ENCODE data around the gene PODXL. TPM values are rescaled to one million over a fixed set of nuclear protein-coding genes. Genes with fewer than 3 reads are reported as not detected.

Gene PODXL
- total RNA-seq, 4 donors from 2014 or later: 7.6 to 44.5 (median 20.2) TPM

- TF ChIP-seq CTCF (IDR thresholded peaks at IDR 0.05; ENCODE audit: low read depth): no peak
These were observed 8.2 kb upstream of the PODXL start for GRCh38 chr7:131564640-131565039.

- no peak for TF ChIP-seq CTCF (IDR thresholded peaks at IDR 0.05; ENCODE audit: low read depth)
These were observed 7.5 kb upstream of the PODXL start for GRCh38 chr7:131563918-131564317.

GRCh38 chr7:131562941-131563340, 6.5 kb upstream of the PODXL start:
- TF ChIP-seq CTCF (IDR thresholded peaks at IDR 0.05; ENCODE audit: low read depth): no peak

GRCh38 chr7:131560061-131560460, 3.6 kb upstream of the PODXL start:
- TF ChIP-seq CTCF (IDR thresholded peaks at IDR 0.05; ENCODE audit: low read depth): no peak

- no peak for TF ChIP-seq CTCF (IDR thresholded peaks at IDR 0.05; ENCODE audit: low read depth)
These were observed 1.4 kb upstream of the PODXL start for GRCh38 chr7:131557652-131558385.

GRCh38 chr7:131556909-131557651, 652 bp upstream of the PODXL start:
- no peak for TF ChIP-seq CTCF (IDR thresholded peaks at IDR 0.05; ENCODE audit: low read depth)

- TF ChIP-seq CTCF (IDR thresholded peaks at IDR 0.05; ENCODE audit: low read depth): no peak
These were observed 826 bp downstream of the PODXL start for GRCh38 chr7:131555552-131556052.

Measured in subcutaneous adipose tissue (tissue), 4 donors.